HEK293 (cell line): Measurements from ENCODE around the gene MCOLN1.

Source experiments
- ZNF239 ChIP-seq: fragments of 450-650 bp; formaldehyde crosslinking; IDR thresholded peaks from 2 replicates; pipeline ENCODE4 v1.5.1; 2016; ENCODE audit warnings: missing biosample characterization, missing genetic modification characterization
- ZNF624 ChIP-seq: fragments of 450-650 bp; formaldehyde crosslinking; IDR thresholded peaks from 2 replicates; pipeline ENCODE4 v1.5.1; 2017; ENCODE audit warnings: missing biosample characterization, missing genetic modification characterization
- ZNF768 ChIP-seq: fragments of 450-650 bp; formaldehyde crosslinking; IDR thresholded peaks from 2 replicates; pipeline ENCODE4 v1.5.1; 2018; ENCODE audit warnings: missing biosample characterization, mild to moderate bottlenecking, missing genetic modification characterization
- ZNF837 ChIP-seq: fragments of 450-650 bp; formaldehyde crosslinking; IDR thresholded peaks from 2 replicates; pipeline ENCODE4 v1.5.1; 2016; ENCODE audit warnings: missing biosample characterization, missing genetic modification characterization
- TF ChIP-seq, protein P1 (sequence below): fragments of 450-650 bp; IDR thresholded peaks from 2 replicates; pipeline ENCODE4 v1.5.1; 2018; ENCODE audit warnings: missing biosample characterization, mild to moderate bottlenecking, missing genetic modification characterization
- TF ChIP-seq, protein P2 (sequence below): fragments of 450-650 bp; formaldehyde crosslinking; IDR thresholded peaks from 2 replicates; pipeline ENCODE4 v1.5.1; 2016; ENCODE audit warnings: missing biosample characterization, missing genetic modification characterization, low read depth

DNA sequence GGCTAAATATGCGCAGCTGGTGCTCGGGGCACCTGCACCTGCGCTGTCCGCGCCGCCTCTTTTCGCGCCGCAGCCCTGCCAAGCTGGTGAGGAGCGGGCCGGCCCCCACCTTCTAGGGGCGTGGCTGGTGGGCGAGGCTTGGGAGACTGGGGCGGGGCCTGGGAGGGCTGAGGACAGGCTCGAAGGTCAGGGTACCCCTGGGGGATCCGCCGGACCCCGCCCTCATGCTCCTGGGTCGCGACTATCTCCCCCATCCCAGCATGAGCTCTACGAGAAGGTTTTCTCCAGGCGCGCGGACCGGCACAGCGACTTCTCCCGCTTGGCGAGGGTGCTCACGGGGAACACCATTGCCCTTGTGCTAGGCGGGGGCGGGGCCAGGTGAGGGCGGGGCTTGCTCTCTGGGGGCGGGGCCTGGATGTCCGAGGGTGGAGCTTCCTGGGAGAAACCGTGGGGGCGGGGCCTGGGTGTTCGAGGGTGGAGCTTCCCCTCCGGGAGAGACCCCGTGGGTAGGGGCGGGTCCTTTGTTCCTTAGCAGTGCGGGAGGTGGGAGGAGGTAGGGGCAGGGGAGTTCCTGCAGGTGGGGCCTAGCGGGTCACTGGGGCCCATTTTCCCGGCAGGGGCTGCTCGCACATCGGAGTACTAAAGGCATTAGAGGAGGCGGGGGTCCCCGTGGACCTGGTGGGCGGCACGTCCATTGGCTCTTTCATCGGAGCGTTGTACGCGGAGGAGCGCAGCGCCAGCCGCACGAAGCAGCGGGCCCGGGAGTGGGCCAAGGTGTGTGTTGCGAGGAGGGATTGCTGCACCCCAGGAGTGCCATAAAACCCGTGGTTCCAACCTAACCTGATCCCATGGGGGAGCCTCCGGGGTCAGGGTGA, 32.8 kb downstream of the MCOLN1 start:
- no peak for TF ChIP-seq ZNF624
- no peak for TF ChIP-seq ZNF768 (tag by site-specific recombination)
- TF ChIP-seq, protein P1, sequence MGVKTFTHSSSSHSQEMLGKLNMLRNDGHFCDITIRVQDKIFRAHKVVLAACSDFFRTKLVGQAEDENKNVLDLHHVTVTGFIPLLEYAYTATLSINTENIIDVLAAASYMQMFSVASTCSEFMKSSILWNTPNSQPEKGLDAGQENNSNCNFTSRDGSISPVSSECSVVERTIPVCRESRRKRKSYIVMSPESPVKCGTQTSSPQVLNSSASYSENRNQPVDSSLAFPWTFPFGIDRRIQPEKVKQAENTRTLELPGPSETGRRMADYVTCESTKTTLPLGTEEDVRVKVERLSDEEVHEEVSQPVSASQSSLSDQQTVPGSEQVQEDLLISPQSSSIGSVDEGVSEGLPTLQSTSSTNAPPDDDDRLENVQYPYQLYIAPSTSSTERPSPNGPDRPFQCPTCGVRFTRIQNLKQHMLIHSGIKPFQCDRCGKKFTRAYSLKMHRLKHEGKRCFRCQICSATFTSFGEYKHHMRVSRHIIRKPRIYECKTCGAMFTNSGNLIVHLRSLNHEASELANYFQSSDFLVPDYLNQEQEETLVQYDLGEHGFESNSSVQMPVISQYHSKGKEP (tag by site-specific recombination) = no peak
- TF ChIP-seq, protein P2, sequence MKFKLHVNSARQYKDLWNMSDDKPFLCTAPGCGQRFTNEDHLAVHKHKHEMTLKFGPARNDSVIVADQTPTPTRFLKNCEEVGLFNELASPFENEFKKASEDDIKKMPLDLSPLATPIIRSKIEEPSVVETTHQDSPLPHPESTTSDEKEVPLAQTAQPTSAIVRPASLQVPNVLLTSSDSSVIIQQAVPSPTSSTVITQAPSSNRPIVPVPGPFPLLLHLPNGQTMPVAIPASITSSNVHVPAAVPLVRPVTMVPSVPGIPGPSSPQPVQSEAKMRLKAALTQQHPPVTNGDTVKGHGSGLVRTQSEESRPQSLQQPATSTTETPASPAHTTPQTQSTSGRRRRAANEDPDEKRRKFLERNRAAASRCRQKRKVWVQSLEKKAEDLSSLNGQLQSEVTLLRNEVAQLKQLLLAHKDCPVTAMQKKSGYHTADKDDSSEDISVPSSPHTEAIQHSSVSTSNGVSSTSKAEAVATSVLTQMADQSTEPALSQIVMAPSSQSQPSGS = no peak
- TF ChIP-seq ZNF239 (tag by site-specific recombination) = no peak
- no peak for TF ChIP-seq ZNF837 (tag by site-specific recombination)
